ENCODE data around the gene SCN1B. TPM values are rescaled to one million over a fixed set of nuclear protein-coding genes. Genes with fewer than 3 reads are reported as not detected.
A peak's percentile ranks its signal among the peaks of the same experiment; 100 is the strongest.

Gene SCN1B
- total RNA-seq, 2 donors from 2014 or later, result 1.4 to 1.5 TPM

DNA sequence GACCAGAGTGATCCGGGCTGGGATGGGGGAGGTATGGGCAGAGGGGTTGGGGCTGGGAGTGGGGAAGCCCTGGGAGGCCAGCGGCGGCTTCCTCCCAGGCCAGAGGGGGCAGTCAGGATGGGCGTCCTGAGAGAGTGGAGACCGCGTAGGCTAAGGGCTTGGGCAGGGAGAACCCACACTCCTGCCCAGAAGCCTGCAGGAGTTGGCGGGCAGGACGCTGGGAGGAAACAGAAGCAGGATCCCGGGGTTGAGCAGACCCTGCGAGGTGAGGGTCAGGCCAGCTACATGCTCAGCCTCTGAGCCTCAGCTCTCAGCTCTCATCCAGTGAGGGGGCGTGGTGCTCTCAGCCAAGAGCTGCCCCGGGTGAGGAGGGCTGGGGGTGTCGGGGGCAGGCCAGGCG, 7.8 kb upstream of the SCN1B start:
- H3K27me3 Mint-ChIP-seq (ENCODE audit: insufficient read depth), result no peaks in the 10 kb centered on the region
- no peaks in the 10 kb centered on the region for H3K9me3 Mint-ChIP-seq
- H3K4me3 ChIP-seq (ENCODE audit: low read length), result no peak overlapping the region
- H3K9ac ChIP-seq (ENCODE audit: extremely low read depth, low read length, poor library complexity, severe bottlenecking), result no peak overlapping the region
- no peaks in the 10 kb centered on the region for H3K4me1 Mint-ChIP-seq
- WGBS, 2 experiments (ENCODE audit: insufficient coverage in 1 of 2, insufficient read length in 1 of 2), result 96 to 100% methylated on average over 10 to 11 of the region's 14 CpGs
- H3K36me3 Mint-ChIP-seq (ENCODE audit: low read depth), result peaks cover 81% of the 10 kb centered on the region
- no peak overlapping the region for H3K27ac ChIP-seq (ENCODE audit: low read depth, low read length)
- H3K27ac Mint-ChIP-seq, result no peak overlapping the region
- no peaks in the 10 kb centered on the region for H3K9me3 ChIP-seq (ENCODE audit: control insufficient read depth, low read length)
- DNase-seq, result no peak
- H3K27me3 ChIP-seq (ENCODE audit: control insufficient read depth, insufficient read depth, low read length, poor library complexity, severe bottlenecking), result no peaks in the 10 kb centered on the region
- TF ChIP-seq CTCF (conservative IDR thresholded peaks at IDR 0.05), result no peak
- peaks cover 82% of the 10 kb centered on the region for H3K36me3 ChIP-seq (ENCODE audit: control insufficient read depth, insufficient read depth, low read length)
- H3K4me3 Mint-ChIP-seq, result no peak overlapping the region
- no peaks in the 10 kb centered on the region for H3K4me1 ChIP-seq (ENCODE audit: control insufficient read depth, insufficient read depth, low read length)

- Histone ChIP-seq H3K27ac (ENCODE audit: low read depth, low read length) (no peak overlapping the region), H3K36me3 (ENCODE audit: control insufficient read depth, insufficient read depth, low read length) (peaks cover 83% of the 10 kb centered on the region), H3K4me1 (ENCODE audit: control insufficient read depth, insufficient read depth, low read length) (no peaks in the 10 kb centered on the region), H3K4me3 (ENCODE audit: low read length) (no peak overlapping the region), H3K9me3 (ENCODE audit: control insufficient read depth, low read length) (no peaks in the 10 kb centered on the region), H3K27me3 (ENCODE audit: control insufficient read depth, insufficient read depth, low read length, poor library complexity, severe bottlenecking) (no peaks in the 10 kb centered on the region), H3K9ac (ENCODE audit: extremely low read depth, low read length, poor library complexity, severe bottlenecking) (no peak overlapping the region)
- DNase-seq, result no peak
- no peak for TF ChIP-seq CTCF (conservative IDR thresholded peaks at IDR 0.05)
- Mint-ChIP-seq H3K27ac (no peak overlapping the region), H3K9me3 (no peaks in the 10 kb centered on the region), H3K36me3 (ENCODE audit: low read depth) (peaks cover 81% of the 10 kb centered on the region), H3K4me3 (no peak overlapping the region), H3K4me1 (no peaks in the 10 kb centered on the region), H3K27me3 (ENCODE audit: insufficient read depth) (no peaks in the 10 kb centered on the region)
- WGBS, 2 experiments (ENCODE audit: insufficient coverage in 1 of 2, insufficient read length in 1 of 2), result 96 to 99% methylated on average over 17 to 19 of the region's 19 CpGs
These were observed 6.8 kb upstream of the SCN1B start for GRCh38 chr19:35023428-35023827.

- DNase-seq, result no peak
- no peaks in the 10 kb centered on the region for H3K27me3 Mint-ChIP-seq (ENCODE audit: insufficient read depth)
- Histone ChIP-seq H3K9me3 (ENCODE audit: control insufficient read depth, low read length) (no peaks in the 10 kb centered on the region), H3K4me1 (ENCODE audit: control insufficient read depth, insufficient read depth, low read length) (no peaks in the 10 kb centered on the region), H3K27me3 (ENCODE audit: control insufficient read depth, insufficient read depth, low read length, poor library complexity, severe bottlenecking) (no peaks in the 10 kb centered on the region), H3K4me3 (ENCODE audit: low read length) (no peak overlapping the region), H3K27ac (ENCODE audit: low read depth, low read length) (no peak overlapping the region), H3K9ac (ENCODE audit: extremely low read depth, low read length, poor library complexity, severe bottlenecking) (no peak overlapping the region), H3K36me3 (ENCODE audit: control insufficient read depth, insufficient read depth, low read length) (peaks cover 77% of the 10 kb centered on the region)
- WGBS, 2 experiments (ENCODE audit: insufficient coverage in 1 of 2, insufficient read length in 1 of 2), result 95 to 98% methylated on average over 5 to 6 of the region's 6 CpGs
- H3K4me1 Mint-ChIP-seq, result no peaks in the 10 kb centered on the region
- H3K36me3 Mint-ChIP-seq (ENCODE audit: low read depth), result peaks cover 76% of the 10 kb centered on the region
- H3K27ac Mint-ChIP-seq, result peak overlapping the region; percentile 55
- H3K9me3 Mint-ChIP-seq, result no peaks in the 10 kb centered on the region
- H3K4me3 Mint-ChIP-seq, result no peak overlapping the region
- no peak for TF ChIP-seq CTCF (conservative IDR thresholded peaks at IDR 0.05)
These were observed 6.2 kb upstream of the SCN1B start for GRCh38 chr19:35024095-35024494.

Data from endodermal cell (in vitro differentiated cells).